ENCODE measurements around the gene THOC3.

GRCh38 chr5:175921061-175921730 lies 46.9 kb downstream of the THOC3 start:
- TF ChIP-seq CTCF (IDR thresholded peaks at IDR 0.05; ENCODE audit: low read depth, low read length, missing input control) (no peak), HNF4G (IDR thresholded peaks at IDR 0.05) (no peak), REST (IDR thresholded peaks at IDR 0.05) (no peak), RAD21 (IDR thresholded peaks at IDR 0.05) (no peak), JUND (IDR thresholded peaks at IDR 0.05) (no peak), GABPA (IDR thresholded peaks at IDR 0.05 in 1 of 2, conservative IDR thresholded peaks at IDR 0.05 in 1 of 2) (no peak)

Measured in liver (tissue), 3 donors.